IgD-negative memory B cell (primary cell): Measurements from ENCODE around the gene RNF149. TPM values are rescaled to one million over a fixed set of nuclear protein-coding genes. Genes with fewer than 3 reads are reported as not detected.

Experiments used
- H3K27ac Mint-ChIP-seq, 3 donors: one replicate each; pipeline ENCODE4 v1.8.0; 2020 to 2022; ENCODE audit warnings: mild to moderate bottlenecking in 3 of 3, mixed read lengths in 3 of 3, moderate library complexity in 1 of 3
- H3K27me3 Mint-ChIP-seq: one replicate; pipeline ENCODE4 v1.8.0; 2021; ENCODE audit warnings: mixed read lengths
- H3K36me3 Mint-ChIP-seq: one replicate; pipeline ENCODE4 v1.8.0; 2020; ENCODE audit warnings: mild to moderate bottlenecking, mixed read lengths
- H3K4me1 Mint-ChIP-seq, 3 donors: one replicate each; pipeline ENCODE4 v1.8.0; 2020 to 2022; ENCODE audit warnings: mixed read lengths in 3 of 3, mild to moderate bottlenecking in 1 of 3
- H3K4me3 Mint-ChIP-seq, 4 donors: one replicate each; pipeline ENCODE4 v1.8.0; 2020 to 2022; ENCODE audit warnings: mild to moderate bottlenecking in 4 of 4, mixed read lengths in 4 of 4, moderate library complexity in 3 of 4
- H3K9me3 Mint-ChIP-seq, 3 donors: one replicate each; pipeline ENCODE4 v1.8.0; 2020 to 2021; ENCODE audit warnings: mixed read lengths in 3 of 3, mild to moderate bottlenecking in 1 of 3
- polyA plus RNA-seq: library from polyadenylated mRNA; unstranded; fragments of 300-500 nt; fragmentation: Illumina TruSeq; gene quantifications from one replicate; pipeline ENCODE4 v1.2.3, GENCODE V29; 2021

Gene RNF149
- polyA plus RNA-seq, 1 donor from 2014 or later, result 30.3 TPM

DNA sequence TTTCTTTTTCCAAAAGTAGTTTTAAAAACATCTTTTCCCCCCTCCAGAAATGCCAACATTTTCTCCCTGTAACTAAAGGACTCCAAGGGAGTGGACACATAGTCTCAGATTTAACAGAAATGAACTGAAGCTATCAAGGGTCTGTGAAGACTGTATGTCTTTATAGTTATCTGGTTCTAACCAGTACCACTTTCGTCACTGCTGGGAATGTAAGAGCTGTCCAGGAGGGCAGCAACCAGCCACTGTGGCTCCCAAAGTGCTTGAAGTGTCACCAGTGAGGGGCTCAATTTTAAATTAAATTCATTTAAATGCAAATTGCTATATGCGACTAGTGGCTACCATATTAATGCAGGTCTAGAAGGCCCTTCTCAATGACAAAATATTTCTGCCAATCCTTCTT is 15.0 kb downstream of the RNF149 start:
- peaks cover 2% of the 10 kb centered on the region for H3K36me3 Mint-ChIP-seq
- no peak overlapping the region for H3K27ac Mint-ChIP-seq

DNA sequence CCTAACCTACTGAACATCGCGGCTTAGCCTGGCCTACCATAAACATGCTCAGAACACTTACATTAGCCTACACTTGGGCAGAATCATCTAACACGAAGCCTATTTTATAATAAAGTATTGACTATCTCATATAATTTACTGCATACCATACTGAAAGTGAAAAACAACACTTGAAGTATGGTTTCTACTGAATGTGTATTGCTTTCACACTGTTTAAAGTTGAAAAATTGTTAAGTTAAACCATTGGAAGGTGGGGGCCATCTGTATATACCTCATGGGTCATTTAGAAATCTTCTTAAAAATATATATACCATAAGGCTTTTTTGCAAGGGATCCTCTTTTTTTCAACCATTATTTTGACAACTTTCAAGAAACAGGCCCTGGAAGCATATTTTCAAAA is 16.5 kb downstream of the RNF149 start:
- Mint-ChIP-seq H3K36me3 (peaks cover 2% of the 10 kb centered on the region), H3K4me3 (no peak overlapping the region), H3K4me1 (peaks cover 4 to 7% (median 5%) of the 10 kb centered on the region in 3 donors)

More for the DNA sequence above, 15.0 kb downstream of the RNF149 start:
- no peaks in the 10 kb centered on the region for H3K27me3 Mint-ChIP-seq
- peaks cover 7 to 11% (median 10%) of the 10 kb centered on the region in 3 donors for H3K4me1 Mint-ChIP-seq
- H3K9me3 Mint-ChIP-seq, result no peaks in the 10 kb centered on the region
- no peak overlapping the region for H3K4me3 Mint-ChIP-seq

DNA sequence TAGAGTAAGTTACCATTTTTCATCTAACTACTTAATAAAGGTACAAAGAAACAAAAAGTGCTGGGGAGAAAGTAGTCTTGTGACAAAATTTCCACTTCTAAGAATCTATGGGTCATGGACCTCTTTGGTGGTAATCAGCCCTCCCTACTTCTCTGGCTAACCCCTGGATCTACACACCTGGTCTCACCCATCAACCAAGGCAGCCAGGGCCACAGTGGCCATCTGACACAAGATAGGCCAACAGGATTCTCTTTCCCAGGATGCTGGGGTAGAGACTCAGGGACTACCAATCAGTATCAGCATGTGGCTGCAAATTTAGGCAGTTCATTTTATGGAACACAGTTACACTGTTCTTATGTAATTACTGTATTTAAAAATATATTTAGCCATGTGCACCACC is 17.8 kb downstream of the RNF149 start:
- H3K27ac Mint-ChIP-seq, result no peak overlapping the region
- H3K4me3 Mint-ChIP-seq, result no peak overlapping the region
- peaks cover 6% of the 10 kb centered on the region for H3K36me3 Mint-ChIP-seq
- H3K27me3 Mint-ChIP-seq, result no peaks in the 10 kb centered on the region
- H3K9me3 Mint-ChIP-seq, result no peaks in the 10 kb centered on the region
- no peaks in the 10 kb centered on the region for H3K4me1 Mint-ChIP-seq

More for the DNA sequence above, 16.5 kb downstream of the RNF149 start:
- no peaks in the 10 kb centered on the region for H3K9me3 Mint-ChIP-seq
- no peak overlapping the region for H3K27ac Mint-ChIP-seq
- no peaks in the 10 kb centered on the region for H3K27me3 Mint-ChIP-seq

DNA sequence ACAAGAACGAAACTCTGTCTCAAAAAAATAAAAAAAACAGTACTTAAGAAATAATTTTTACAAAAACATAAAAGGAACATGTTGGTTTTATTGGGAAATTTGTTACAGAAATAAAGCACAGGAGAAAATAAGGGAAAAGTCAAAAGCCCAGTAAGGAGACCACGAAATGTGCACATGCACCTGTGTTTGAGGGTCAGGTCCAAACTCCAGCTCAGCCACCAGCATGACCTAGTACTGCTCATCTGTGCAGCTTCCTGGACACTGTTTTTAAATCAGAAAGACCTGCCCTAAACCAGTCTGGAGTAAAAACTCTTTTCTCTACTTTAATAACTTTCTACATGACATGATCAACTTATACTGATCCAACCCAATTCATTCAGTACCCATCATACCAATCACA is 21.2 kb downstream of the RNF149 start:
- no peak overlapping the region for H3K27ac Mint-ChIP-seq
- no peaks in the 10 kb centered on the region for H3K4me1 Mint-ChIP-seq
- no peak overlapping the region for H3K4me3 Mint-ChIP-seq
- H3K9me3 Mint-ChIP-seq, result no peaks in the 10 kb centered on the region
- peaks cover 8% of the 10 kb centered on the region for H3K36me3 Mint-ChIP-seq
- no peaks in the 10 kb centered on the region for H3K27me3 Mint-ChIP-seq

DNA sequence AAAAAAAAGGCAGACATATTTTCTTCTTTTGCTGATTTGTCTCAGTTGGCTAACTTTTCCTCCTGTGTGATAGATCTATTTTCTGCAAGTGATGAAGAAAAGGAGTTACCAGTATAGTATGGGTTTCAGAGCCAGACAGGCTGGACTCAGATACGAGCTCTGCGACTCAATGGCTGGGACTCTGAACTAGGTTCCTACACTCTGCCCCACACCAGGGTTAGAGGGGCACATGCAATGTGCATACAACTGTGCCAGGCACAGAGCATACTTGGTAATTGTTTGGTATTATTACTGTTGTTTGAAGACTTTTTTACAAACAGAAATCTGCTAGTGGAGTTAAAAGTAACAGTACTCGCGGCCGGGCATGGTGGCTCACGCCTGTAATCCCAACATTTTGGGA is 21.8 kb downstream of the RNF149 start:
- H3K36me3 Mint-ChIP-seq, result peaks cover 8% of the 10 kb centered on the region
- H3K4me3 Mint-ChIP-seq, result no peak overlapping the region
- H3K27me3 Mint-ChIP-seq, result no peaks in the 10 kb centered on the region
- no peak overlapping the region for H3K27ac Mint-ChIP-seq
- peaks cover 0 to 2% (median 0%) of the 10 kb centered on the region in 3 donors for H3K4me1 Mint-ChIP-seq
- no peaks in the 10 kb centered on the region for H3K9me3 Mint-ChIP-seq

DNA sequence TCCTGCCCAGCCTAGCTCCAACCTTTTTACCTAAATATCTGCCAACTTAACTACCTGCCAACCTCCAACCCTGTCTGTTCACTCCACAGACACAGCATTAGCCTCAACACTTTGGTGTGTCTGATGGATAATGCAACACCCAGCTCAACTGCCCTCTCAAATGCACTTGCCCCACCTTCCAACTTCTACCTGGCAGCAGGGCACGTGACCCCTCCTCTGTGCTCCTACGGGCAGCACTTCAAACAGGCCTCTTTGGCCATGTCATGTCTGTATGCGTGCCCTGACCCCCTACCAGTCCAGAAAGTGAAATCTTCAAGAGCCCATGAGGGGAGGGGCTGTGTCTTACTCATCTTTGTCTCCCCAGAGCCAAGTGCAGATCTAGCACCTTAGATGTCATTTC is 25.5 kb downstream of the RNF149 start:
- Mint-ChIP-seq H3K36me3 (peaks cover 6% of the 10 kb centered on the region), H3K4me1 (peaks cover 0 to 3% (median 0%) of the 10 kb centered on the region in 3 donors), H3K4me3 (no peak overlapping the region), H3K9me3 (no peaks in the 10 kb centered on the region), H3K27me3 (no peaks in the 10 kb centered on the region), H3K27ac (peak overlapping the region in 1 of 3 donors; percentile 0)

DNA sequence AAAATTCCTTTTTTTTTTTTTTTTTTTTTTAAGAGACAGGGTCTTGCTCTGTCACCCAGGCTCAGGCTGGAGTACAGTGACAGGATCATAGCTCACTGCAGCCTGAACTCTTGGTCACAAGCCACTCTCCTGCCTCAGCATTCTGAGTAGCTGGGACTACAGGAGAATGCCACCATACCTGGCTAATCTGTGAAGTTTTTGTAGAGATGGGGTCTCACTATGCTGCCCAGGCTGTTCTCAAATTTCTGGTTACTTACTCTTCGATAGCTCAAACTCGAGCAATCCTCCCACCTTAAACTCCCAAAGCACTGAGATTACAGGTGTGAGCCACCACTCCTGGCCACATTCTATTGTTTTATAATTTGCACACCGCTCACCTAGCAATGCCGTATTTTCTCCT is 27.0 kb downstream of the RNF149 start:
- Mint-ChIP-seq H3K36me3 (peaks cover 4% of the 10 kb centered on the region), H3K27me3 (no peaks in the 10 kb centered on the region), H3K4me1 (peaks cover 0 to 3% (median 0%) of the 10 kb centered on the region in 3 donors), H3K27ac (no peak overlapping the region), H3K4me3 (peak overlapping the region in 1 of 4 donors; percentile 21), H3K9me3 (no peaks in the 10 kb centered on the region)

DNA sequence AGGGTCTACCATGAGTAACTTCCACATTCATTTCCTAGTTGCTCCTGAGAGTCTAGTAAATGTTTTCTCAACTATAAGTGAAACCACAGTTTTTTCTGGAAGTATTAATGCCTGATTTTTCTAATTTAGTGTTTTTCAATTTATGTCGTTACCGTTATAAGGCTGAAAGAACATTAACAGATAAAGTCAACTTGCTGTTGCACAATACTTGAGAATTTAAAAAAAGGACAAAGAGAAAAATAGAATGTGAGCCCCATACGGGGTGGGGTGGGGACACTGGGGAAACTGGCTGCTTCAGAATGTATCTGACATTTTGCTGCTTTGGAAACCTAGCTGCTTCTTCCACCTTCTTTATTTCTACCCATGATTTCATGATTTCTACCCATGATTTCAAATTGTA is 29.6 kb downstream of the RNF149 start:
- Mint-ChIP-seq H3K27ac (peak overlapping the region in 1 of 3 donors; percentile 10), H3K27me3 (no peaks in the 10 kb centered on the region), H3K4me3 (no peak overlapping the region), H3K4me1 (peaks cover 0 to 3% (median 0%) of the 10 kb centered on the region in 3 donors), H3K9me3 (no peaks in the 10 kb centered on the region), H3K36me3 (peaks cover 2% of the 10 kb centered on the region)

DNA sequence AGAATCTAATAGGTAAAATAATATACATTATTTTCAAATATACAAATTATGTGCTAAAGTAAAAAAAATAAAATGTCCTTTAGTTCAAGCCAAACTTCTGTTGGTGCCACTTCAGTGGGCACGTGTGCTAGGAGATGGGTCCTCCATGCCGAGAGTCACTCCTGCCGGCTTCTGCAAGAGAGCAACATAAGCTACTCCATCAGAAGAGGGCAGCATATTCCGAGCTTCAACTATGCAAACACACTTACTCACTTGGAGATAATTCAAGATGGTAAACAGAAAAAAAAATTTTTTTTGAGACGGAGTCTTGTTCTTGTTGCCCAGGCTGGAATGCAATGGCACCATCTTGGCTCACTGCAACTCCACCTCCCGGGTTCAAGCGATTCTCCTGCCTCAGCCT is 31.4 kb downstream of the RNF149 start:
- Mint-ChIP-seq H3K4me1 (peaks cover 0 to 3% (median 0%) of the 10 kb centered on the region in 3 donors), H3K4me3 (no peak overlapping the region), H3K36me3 (no peaks in the 10 kb centered on the region), H3K9me3 (no peaks in the 10 kb centered on the region), H3K27ac (no peak overlapping the region), H3K27me3 (no peaks in the 10 kb centered on the region)

DNA sequence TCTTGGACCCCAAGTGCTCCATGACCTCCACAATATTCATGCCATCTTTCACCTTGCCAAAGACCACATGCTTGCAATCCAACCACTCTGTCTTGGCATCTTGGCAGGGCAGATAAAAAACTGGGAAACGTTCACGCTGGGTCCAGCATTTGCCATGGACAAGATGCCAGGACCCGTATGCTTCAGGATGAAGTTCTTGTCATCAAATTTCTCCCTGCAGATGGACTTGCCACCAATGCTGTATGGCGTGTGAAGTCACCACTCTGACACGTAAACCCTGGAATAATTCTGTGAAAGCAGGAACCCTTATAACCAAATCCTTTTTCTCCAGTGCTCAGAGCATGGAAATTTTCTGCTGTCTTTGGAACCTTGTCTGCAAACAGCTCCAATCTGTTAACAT is 34.4 kb downstream of the RNF149 start:
- no peak overlapping the region for H3K27ac Mint-ChIP-seq
- no peaks in the 10 kb centered on the region for H3K27me3 Mint-ChIP-seq
- H3K4me1 Mint-ChIP-seq, result peaks cover 0 to 1% (median 0%) of the 10 kb centered on the region in 3 donors
- no peaks in the 10 kb centered on the region for H3K9me3 Mint-ChIP-seq
- no peak overlapping the region for H3K4me3 Mint-ChIP-seq
- H3K36me3 Mint-ChIP-seq, result no peaks in the 10 kb centered on the region

DNA sequence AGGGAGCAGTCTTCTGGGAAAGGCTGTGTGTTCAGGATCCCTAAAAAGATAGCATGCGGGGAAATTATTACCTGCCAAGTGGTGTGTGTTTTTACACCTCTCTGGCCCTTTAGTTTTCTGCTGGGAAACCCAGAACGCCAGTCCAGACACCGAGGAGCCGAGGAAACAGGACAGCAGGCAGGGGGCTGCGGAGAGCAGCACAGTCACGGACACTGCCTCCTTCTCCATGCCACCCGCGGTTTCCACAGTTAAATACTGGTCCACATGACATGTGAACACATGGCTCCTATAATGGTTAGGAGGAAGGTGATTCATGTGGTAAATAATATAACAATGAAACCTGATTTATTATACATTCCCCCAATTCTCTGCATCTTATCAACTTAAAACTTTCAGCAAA is 35.4 kb downstream of the RNF149 start:
- Mint-ChIP-seq H3K9me3 (no peaks in the 10 kb centered on the region), H3K4me1 (peaks cover 0 to 4% (median under 1%) of the 10 kb centered on the region in 3 donors), H3K36me3 (no peaks in the 10 kb centered on the region), H3K27me3 (no peaks in the 10 kb centered on the region), H3K4me3 (no peak overlapping the region), H3K27ac (peak overlapping the region in 1 of 3 donors; percentile 64)

DNA sequence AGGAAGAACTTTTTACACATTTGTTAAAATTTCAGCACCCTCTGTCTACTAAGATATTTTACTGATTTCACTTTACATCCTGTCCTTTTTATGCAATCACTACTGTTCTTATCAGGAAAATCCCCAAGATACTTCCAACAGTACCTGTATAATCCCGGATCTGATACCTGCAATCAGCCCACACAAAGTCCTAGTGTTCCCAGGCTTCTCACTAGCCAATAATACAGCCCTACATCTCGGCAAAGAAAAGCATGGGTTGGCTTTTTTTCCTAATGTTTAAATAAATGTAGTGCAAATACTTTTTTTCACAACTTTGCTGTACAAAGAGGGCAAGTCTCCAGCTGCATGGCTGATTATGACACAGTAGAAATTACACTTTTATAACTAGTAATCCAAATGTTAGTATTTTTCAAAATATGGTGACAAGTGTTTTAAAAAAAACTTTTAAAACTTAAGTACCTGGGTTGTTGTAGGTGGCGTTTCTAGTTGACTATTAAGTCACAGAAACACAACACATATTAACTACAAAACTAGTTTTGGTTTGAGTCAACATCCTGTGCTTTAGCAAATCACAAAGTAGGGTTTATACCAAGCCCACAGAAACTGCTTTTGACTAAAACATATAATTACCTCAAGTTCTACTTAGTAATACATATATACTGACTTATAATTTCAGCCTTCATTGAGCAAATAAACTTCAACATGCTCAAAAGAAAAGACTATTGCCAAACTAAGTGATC is 36.3 kb downstream of the RNF149 start:
- Mint-ChIP-seq H3K9me3 (no peaks in the 10 kb centered on the region), H3K36me3 (peaks cover 1% of the 10 kb centered on the region), H3K27ac (peak overlapping the region in 1 of 3 donors; percentile 46), H3K4me1 (peaks cover 0 to 8% (median 4%) of the 10 kb centered on the region in 3 donors), H3K27me3 (no peaks in the 10 kb centered on the region), H3K4me3 (no peak overlapping the region)

DNA sequence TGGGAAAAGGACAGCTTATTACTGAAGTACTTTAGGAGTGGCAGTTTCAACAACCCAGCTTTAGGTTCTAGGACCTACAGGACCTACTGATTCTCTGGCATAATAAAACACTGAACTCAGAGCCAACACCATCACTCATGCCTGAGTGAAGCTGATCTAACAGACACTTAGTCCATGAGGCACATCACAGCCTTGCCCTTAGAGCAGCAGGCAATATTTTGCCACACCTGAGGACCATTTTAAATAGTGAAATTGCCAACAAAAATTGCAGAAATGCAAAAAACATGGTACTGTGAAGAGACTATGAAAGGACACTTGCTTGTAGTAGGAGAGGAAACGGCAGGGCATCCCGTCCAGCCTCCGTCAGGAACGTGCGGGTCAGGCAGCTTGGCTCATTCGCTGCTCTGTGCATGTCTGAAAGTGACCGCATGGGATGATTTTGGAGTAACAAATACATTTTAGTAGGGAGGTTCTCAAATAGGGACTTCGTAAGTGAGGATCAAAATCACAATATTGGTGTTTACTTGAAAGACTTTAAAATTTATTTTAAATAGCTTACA is 37.7 kb downstream of the RNF149 start:
- no peaks in the 10 kb centered on the region for H3K9me3 Mint-ChIP-seq
- H3K36me3 Mint-ChIP-seq, result peaks cover 1% of the 10 kb centered on the region
- H3K27ac Mint-ChIP-seq, result peak overlapping the region in 1 of 3 donors; percentile 60
- no peaks in the 10 kb centered on the region for H3K27me3 Mint-ChIP-seq
- H3K4me1 Mint-ChIP-seq, result peaks cover 0 to 8% (median 4%) of the 10 kb centered on the region in 3 donors
- H3K4me3 Mint-ChIP-seq, result no peak overlapping the region

DNA sequence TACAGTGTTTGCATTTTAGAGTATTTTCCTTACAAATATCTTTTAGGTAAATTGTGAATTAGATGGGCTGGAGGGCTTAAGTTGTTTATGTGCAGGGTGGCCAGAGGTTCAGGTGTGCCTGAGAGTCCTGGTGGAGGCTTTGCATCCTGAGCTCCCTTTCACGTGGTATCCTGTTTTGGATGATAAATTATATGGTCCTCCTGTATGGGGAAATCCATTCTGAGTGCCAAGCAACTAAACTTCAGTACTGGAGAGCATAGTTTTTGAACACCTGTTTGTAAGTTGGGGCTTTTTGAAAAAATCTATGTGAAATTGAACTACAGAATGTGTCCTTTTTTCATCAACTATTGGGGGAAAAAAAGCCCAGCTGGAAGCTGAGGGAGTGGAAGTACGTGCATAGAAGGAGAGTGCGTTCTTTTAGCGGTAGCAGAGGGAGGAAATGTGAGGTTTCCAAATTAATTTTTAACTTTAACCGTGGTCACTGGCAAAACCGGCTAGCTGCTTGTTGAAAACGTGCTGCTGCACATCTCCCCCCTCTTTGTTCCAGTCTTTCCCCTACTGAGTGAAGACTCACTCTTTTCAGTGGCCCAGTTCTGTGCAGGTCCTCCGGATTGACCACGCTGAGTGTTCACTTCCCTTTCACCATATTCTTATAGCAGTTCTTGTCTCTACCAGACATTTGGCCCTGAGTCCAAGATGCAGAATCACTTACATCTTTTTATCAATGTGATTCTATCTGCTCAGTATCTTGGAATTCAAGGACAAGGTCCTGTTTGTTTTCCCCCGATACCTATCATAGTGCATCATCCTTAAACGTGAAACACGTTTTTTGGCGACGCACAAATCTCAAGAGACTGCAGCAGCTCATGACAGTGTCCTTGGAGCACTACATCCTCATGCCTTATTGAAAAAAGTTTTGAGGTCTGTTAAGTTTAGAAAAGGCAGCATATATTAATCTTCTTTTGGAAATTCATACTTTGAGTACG is 40.5 kb downstream of the RNF149 start:
- H3K36me3 Mint-ChIP-seq, result peaks cover 1% of the 10 kb centered on the region
- no peak overlapping the region for H3K4me3 Mint-ChIP-seq
- no peaks in the 10 kb centered on the region for H3K9me3 Mint-ChIP-seq
- no peaks in the 10 kb centered on the region for H3K27me3 Mint-ChIP-seq
- H3K4me1 Mint-ChIP-seq, result peaks cover 0 to 8% (median 7%) of the 10 kb centered on the region in 3 donors
- H3K27ac Mint-ChIP-seq, result peak overlapping the region in 1 of 3 donors; percentile 83
